Spleen (tissue), 7 donors: Measurements from ENCODE around the gene YPEL1.

Experiments
- CTCF ChIP-seq, 11 experiments: fragments of 200-600 bp in 7 of 11; fragments of 450-650 bp in 4 of 11; sonication (generic) in 4 of 11; IDR thresholded peaks in 8 of 11; conservative IDR thresholded peaks in 3 of 11; 1 replicate in 7 of 11; 2 replicates in 4 of 11; pipeline versions ENCODE4 v1.4.0 to v1.8.0; 2016 to 2021; ENCODE audit warnings: antibody characterized with exemption in 11 of 11, inconsistent platforms in 4 of 11, mild to moderate bottlenecking in 1 of 11
- POLR2A ChIP-seq, 3 donors: fragments of 450-650 bp; IDR thresholded peaks; one replicate each; pipeline ENCODE4 v1.5.1; 2017; ENCODE audit warnings: antibody characterized with exemption in 3 of 3, mild to moderate bottlenecking in 1 of 3
- donor health status: DM: no; HTN: no; CAD: no; lungs with moderate emphysema.
- donor health status: DM: no; HTN: no; CAD: no.
- donor health status: DM: no; HTN: no; CAD: no.

DNA sequence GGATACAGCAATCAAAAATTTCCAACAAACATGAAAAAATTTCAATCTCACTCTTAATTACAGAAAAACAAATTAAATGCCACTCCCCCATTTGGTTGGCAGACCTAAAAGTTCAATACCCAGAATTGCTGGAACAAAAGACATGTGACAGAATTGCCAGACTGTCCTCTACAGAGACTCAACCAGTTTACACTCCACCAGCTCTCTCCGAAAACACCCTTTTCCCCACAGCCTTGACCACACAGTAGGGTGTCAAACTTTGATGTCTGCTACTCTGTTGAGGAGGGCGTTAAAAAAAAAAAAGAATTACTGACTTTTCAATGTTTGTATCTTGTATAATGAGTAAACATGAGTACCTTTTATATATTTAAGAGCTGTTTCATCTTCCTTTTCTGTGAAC is 44.7 kb upstream of the YPEL1 start:
- TF ChIP-seq CTCF (IDR thresholded peaks at IDR 0.05 in 8 of 11, conservative IDR thresholded peaks at IDR 0.05 in 3 of 11) (no peak), POLR2A (IDR thresholded peaks at IDR 0.05) (no peak)
